Neural crest cell (in vitro differentiated cells): Measurements from ENCODE around the gene FGF23. TPM values are rescaled to one million over a fixed set of nuclear protein-coding genes. Genes with fewer than 3 reads are reported as not detected.

Experiments
- DNase-seq: peaks from one replicate; pipeline ENCODE4 v3.0.0; 2021; ENCODE audit warnings: low read depth, mixed read lengths, low spot score
- H3K27ac Mint-ChIP-seq: one replicate; pipeline ENCODE4 v1.8.0; 2021; ENCODE audit warnings: mild to moderate bottlenecking, mixed read lengths; ENCODE audit not compliant: unreplicated experiment
- H3K27me3 Mint-ChIP-seq: 2 replicates; pipeline ENCODE4 v1.8.0; 2021; ENCODE audit warnings: low read depth, mild to moderate bottlenecking, mixed read lengths
- H3K36me3 Mint-ChIP-seq: 2 replicates; pipeline ENCODE4 v1.8.0; 2021; ENCODE audit warnings: low read depth, mild to moderate bottlenecking, mixed read lengths
- H3K4me1 Mint-ChIP-seq: 2 replicates; pipeline ENCODE4 v1.8.0; 2021; ENCODE audit warnings: mixed read lengths
- H3K4me3 Mint-ChIP-seq: one replicate; pipeline ENCODE4 v1.8.0; 2021; ENCODE audit warnings: mild to moderate bottlenecking, mixed read lengths
- H3K9me3 Mint-ChIP-seq: 2 replicates; pipeline ENCODE4 v1.8.0; 2021; ENCODE audit warnings: mixed read lengths
- CTCF ChIP-seq: fragments of 200-600 bp; sonication (generic); conservative IDR thresholded peaks from 2 replicates; pipeline ENCODE4 v1.5.0; 2021; ENCODE audit warnings: antibody characterized with exemption, mild to moderate bottlenecking
- total RNA-seq: library from RNA; stranded (reverse); gene quantifications from 2 replicates; pipeline ENCODE4 v1.2.1, GENCODE V29; 2021

Gene FGF23
- total RNA-seq, 1 donor from 2014 or later, result 0.16 TPM

DNA sequence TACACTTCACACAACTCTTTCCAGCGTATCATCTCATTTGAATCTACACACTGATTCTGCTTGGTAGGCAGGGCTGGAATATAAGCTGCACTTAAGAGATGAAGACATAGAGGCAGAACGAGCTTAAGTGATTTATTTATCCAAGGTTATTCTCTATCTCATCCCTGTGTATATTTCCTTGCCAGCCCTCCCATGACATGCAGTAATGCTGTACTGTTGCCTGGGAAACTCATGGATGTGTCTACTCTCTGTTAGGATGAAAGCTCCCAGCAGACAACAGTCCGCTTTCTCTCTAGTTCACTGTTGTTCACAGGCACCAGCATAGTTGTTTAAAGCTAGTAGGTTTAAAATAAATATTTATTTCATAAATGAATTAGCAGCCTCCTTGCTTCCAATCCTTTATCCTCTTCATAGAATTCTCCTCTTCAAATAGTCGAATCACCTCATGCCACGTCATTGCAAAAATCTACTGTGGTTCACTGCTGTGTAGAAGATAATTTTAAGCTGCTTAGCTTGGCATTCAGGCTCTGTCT is 40.7 kb upstream of the FGF23 start:
- DNase-seq, result no peak
- no peaks in the 10 kb centered on the region for H3K9me3 Mint-ChIP-seq
- no peak overlapping the region for H3K27ac Mint-ChIP-seq
- no peaks in the 10 kb centered on the region for H3K36me3 Mint-ChIP-seq
- no peaks in the 10 kb centered on the region for H3K4me1 Mint-ChIP-seq
- no peak for TF ChIP-seq CTCF
- peaks cover 23% of the 10 kb centered on the region for H3K27me3 Mint-ChIP-seq
- no peak overlapping the region for H3K4me3 Mint-ChIP-seq

DNA sequence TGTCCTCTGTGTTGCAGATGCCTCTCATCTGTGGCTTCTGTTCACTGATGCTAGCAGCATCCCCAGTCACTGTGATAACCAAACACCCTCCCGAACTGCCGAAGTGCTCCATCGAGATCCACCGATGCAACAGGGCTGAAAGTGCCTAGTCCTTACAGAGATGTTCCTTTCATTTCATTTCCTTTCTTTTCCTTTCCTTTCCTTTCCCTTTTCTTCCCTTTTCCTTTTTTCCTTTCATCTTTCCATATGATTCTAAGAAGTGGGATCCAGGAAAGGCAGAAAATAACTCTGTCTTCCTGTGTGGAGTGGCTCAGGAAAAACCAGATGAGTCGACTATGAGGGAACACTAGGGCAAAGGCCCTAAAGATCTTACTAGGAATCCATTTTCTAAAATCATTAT is 39.4 kb upstream of the FGF23 start:
- Mint-ChIP-seq H3K36me3 (no peaks in the 10 kb centered on the region), H3K27me3 (peaks cover 23% of the 10 kb centered on the region), H3K4me3 (no peak overlapping the region), H3K27ac (no peak overlapping the region), H3K4me1 (no peaks in the 10 kb centered on the region), H3K9me3 (no peaks in the 10 kb centered on the region)
- TF ChIP-seq CTCF, result no peak
- no peak for DNase-seq

GRCh38 chr12:4417936-4418335 is 38.4 kb upstream of the FGF23 start:
- H3K4me3 Mint-ChIP-seq, result no peak overlapping the region
- no peak for DNase-seq
- H3K27me3 Mint-ChIP-seq, result peaks cover 23% of the 10 kb centered on the region
- H3K4me1 Mint-ChIP-seq, result peaks cover 6% of the 10 kb centered on the region
- no peaks in the 10 kb centered on the region for H3K9me3 Mint-ChIP-seq
- no peak for TF ChIP-seq CTCF
- no peak overlapping the region for H3K27ac Mint-ChIP-seq
- H3K36me3 Mint-ChIP-seq, result no peaks in the 10 kb centered on the region

DNA sequence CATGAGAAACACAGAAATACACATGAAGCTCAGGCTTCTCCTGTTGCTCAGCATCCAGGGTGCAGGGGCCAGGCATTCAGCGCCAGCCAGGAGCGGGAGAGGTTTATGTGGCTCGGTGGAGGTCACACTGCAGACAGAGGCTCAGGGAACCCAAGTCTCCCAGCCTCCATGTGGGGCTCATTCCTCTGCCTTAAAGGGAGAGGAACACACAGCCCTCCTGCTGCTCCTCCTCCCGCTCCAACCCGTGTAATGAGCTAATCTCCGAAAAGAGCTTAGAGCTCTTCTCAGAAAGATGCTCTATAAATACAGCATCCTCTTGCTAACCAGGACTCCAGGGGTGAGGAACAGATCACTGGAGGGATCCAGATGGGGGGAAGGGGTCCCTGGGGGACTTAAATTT is 37.9 kb upstream of the FGF23 start:
- Mint-ChIP-seq H3K9me3 (no peaks in the 10 kb centered on the region), H3K36me3 (no peaks in the 10 kb centered on the region), H3K27ac (no peak overlapping the region), H3K4me1 (peaks cover 11% of the 10 kb centered on the region), H3K27me3 (peaks cover 23% of the 10 kb centered on the region), H3K4me3 (no peak overlapping the region)
- no peak for DNase-seq
- no peak for TF ChIP-seq CTCF

GRCh38 chr12:4416276-4416675 is 36.8 kb upstream of the FGF23 start:
- H3K4me3 Mint-ChIP-seq, result no peak overlapping the region
- H3K27me3 Mint-ChIP-seq, result peaks cover 23% of the 10 kb centered on the region
- H3K9me3 Mint-ChIP-seq, result no peaks in the 10 kb centered on the region
- H3K36me3 Mint-ChIP-seq, result no peaks in the 10 kb centered on the region
- TF ChIP-seq CTCF, result no peak
- DNase-seq, result no peak
- H3K4me1 Mint-ChIP-seq, result peaks cover 21% of the 10 kb centered on the region
- peak overlapping the region; percentile 40 for H3K27ac Mint-ChIP-seq

- H3K27me3 Mint-ChIP-seq, result peaks cover 12% of the 10 kb centered on the region
- no peaks in the 10 kb centered on the region for H3K36me3 Mint-ChIP-seq
- H3K4me3 Mint-ChIP-seq, result peak overlapping the region; percentile 23
- peak overlapping the region; percentile 79 for H3K27ac Mint-ChIP-seq
- H3K9me3 Mint-ChIP-seq, result no peaks in the 10 kb centered on the region
- no peak for TF ChIP-seq CTCF
- no peak for DNase-seq
- peaks cover 21% of the 10 kb centered on the region for H3K4me1 Mint-ChIP-seq
Measured at GRCh38 chr12:4412465-4412864, 33.0 kb upstream of the FGF23 start.
